GM12891 (cell line): Measurements from ENCODE around the gene NT5M.
"Not testable (repeated sequence)": the region's sequence is repeated elsewhere in the genome, so short reads cannot be mapped to it uniquely, and the experiment has no call there.

Experiments
- DNase-seq: peaks from one replicate; pipeline ENCODE4 v3.0.0; 2011; ENCODE audit warnings: low spot score; ENCODE audit not compliant: insufficient read length
- FAIRE-seq: peaks from 2 replicates; lab custom pipeline; 2011; peaks lifted over from hg19 to GRCh38; lab: Jason Lieb, UNC
- PAX5 ChIP-seq: IDR thresholded peaks from 2 replicates; pipeline ENCODE4 v1.6.1; 2011; ENCODE audit warnings: low read length, moderate library complexity, mild to moderate bottlenecking; ENCODE audit not compliant: insufficient read depth, severe bottlenecking
- POLR2A ChIP-seq: IDR thresholded peaks from 2 replicates; pipeline ENCODE4 v1.6.1; 2011; ENCODE audit warnings: low read depth, low read length, control low read depth
- POLR2AphosphoS5 ChIP-seq: IDR thresholded peaks from 2 replicates; pipeline ENCODE4 v1.6.1; 2011; ENCODE audit warnings: low read depth, low read length, control low read depth
- POU2F2 ChIP-seq: IDR thresholded peaks from 2 replicates; pipeline ENCODE4 v1.6.1; 2011; ENCODE audit warnings: low read depth, mild to moderate bottlenecking, control low read depth, low read length, moderate library complexity
- SPI1 ChIP-seq: IDR thresholded peaks from 2 replicates; pipeline ENCODE4 v1.6.1; 2011; ENCODE audit warnings: low read depth, low read length, control low read depth
- TAF1 ChIP-seq: IDR thresholded peaks from 2 replicates; pipeline ENCODE4 v1.6.1; 2011; ENCODE audit warnings: low read depth, low read length, control low read depth

The NT5M gene

GRCh38 chr17:17275971-17276370, 27.2 kb upstream of the NT5M start:
- no peak for FAIRE-seq
- no peak for DNase-seq
- TF ChIP-seq POU2F2 (no peak), POLR2AphosphoS5 (no peak), SPI1 (no peak), PAX5 (no peak), TAF1 (no peak), POLR2A (no peak)

- not testable (repeated sequence) for FAIRE-seq, DNase-seq
These were observed 25.7 kb upstream of the NT5M start for GRCh38 chr17:17277431-17277830.

GRCh38 chr17:17279316-17279715, 23.9 kb upstream of the NT5M start:
- no peak for FAIRE-seq
- TF ChIP-seq POLR2A (no peak), SPI1 (no peak), TAF1 (no peak), POU2F2 (no peak), POLR2AphosphoS5 (no peak), PAX5 (no peak)
- DNase-seq = no peak

GRCh38 chr17:17280613-17281549, 22.3 kb upstream of the NT5M start, which contains the start of gene COPS3:
Gene COPS3, minus strand, starts transcription at chr17:17281246. Its CDS starts 60 bp downstream, at chr17:17281186.
- DNase-seq (peak; percentile 84), FAIRE-seq (peak; percentile 99)
- peak; percentile 20; the same call in 1 of the 2 replicates for TF ChIP-seq TAF1
- TF ChIP-seq SPI1 = peak; percentile 20; the same call in 1 of the 2 replicates
- TF ChIP-seq POLR2A = peak; percentile 83; the same call in 1 of the 2 replicates
- TF ChIP-seq POLR2AphosphoS5 = 0 out of 2 replicates have a peak, but pooled peaks have one; percentile 73
- TF ChIP-seq POU2F2 = peak; percentile 64
- TF ChIP-seq PAX5 = peak; percentile 79

GRCh38 chr17:17285951-17286350, 17.2 kb upstream of the NT5M start:
- TF ChIP-seq POU2F2 (no peak), TAF1 (no peak), POLR2A (no peak), POLR2AphosphoS5 (no peak), PAX5 (no peak), SPI1 (no peak)
- no peak for FAIRE-seq

GRCh38 chr17:17289086-17289485, 14.1 kb upstream of the NT5M start:
- DNase-seq = no peak
- no peak for FAIRE-seq
- TF ChIP-seq TAF1 = no peak
- no peak for TF ChIP-seq POLR2A

More at GRCh38 chr17:17285951-17286350, 17.2 kb upstream of the NT5M start:
- DNase-seq = no peak

- TF ChIP-seq POLR2A = no peak
- no peak for TF ChIP-seq POU2F2
- TF ChIP-seq POLR2AphosphoS5 = no peak
- no peak for TF ChIP-seq TAF1
- TF ChIP-seq PAX5 = no peak
- no peak for TF ChIP-seq SPI1
- no peak for FAIRE-seq
- DNase-seq = no peak
These were observed 13.5 kb upstream of the NT5M start for GRCh38 chr17:17289701-17290100.

GRCh38 chr17:17295141-17295540, 8.0 kb upstream of the NT5M start:
- DNase-seq (no peak), FAIRE-seq (peak; percentile 54)
- TF ChIP-seq POLR2AphosphoS5 = no peak
- no peak for TF ChIP-seq POU2F2
- no peak for TF ChIP-seq TAF1
- TF ChIP-seq POLR2A = no peak
- TF ChIP-seq SPI1 = no peak
- no peak for TF ChIP-seq PAX5

GRCh38 chr17:17297217-17297616, 6.0 kb upstream of the NT5M start:
- no peak for DNase-seq
- no peak for FAIRE-seq
- TF ChIP-seq SPI1 = no peak
- no peak for TF ChIP-seq TAF1
- no peak for TF ChIP-seq PAX5
- no peak for TF ChIP-seq POLR2A
- no peak for TF ChIP-seq POU2F2
- no peak for TF ChIP-seq POLR2AphosphoS5

GRCh38 chr17:17298108-17298507, 5.1 kb upstream of the NT5M start:
- no peak for TF ChIP-seq TAF1
- TF ChIP-seq POLR2AphosphoS5 = no peak
- TF ChIP-seq POLR2A = no peak
- TF ChIP-seq SPI1 = no peak
- TF ChIP-seq PAX5 = no peak
- FAIRE-seq (no peak), DNase-seq (no peak)
